ENCODE results near the gene TSPAN18. TPM values are rescaled to one million over a fixed set of nuclear protein-coding genes. Genes with fewer than 3 reads are reported as not detected.

Gene TSPAN18
- total and polyA plus RNA-seq, 2 of the 8 experiments (the other 6 are each of a cell fraction or from before 2014, with no cell fraction given), result 5.2 to 10.2 TPM

DNA sequence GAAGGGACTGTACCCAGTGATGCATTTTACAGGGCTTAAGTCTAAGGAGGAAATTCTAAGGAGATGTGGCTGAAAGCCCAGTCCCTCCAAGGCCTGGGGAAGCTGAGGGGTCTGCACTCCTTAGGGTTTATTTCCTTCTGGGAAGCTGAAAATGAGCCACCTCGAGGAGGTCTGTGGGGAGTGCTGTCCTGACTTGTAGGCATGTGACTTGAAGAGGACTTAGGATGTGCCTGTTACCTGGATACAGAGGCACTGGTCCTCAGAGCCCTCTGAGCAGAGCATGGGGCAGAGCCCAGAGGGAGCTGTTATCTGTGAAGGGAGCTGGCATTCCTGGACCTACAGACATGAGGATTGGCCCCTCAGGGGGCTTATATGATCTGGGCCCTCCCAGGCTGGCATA lies 146.8 kb downstream of the TSPAN18 start:
- Histone ChIP-seq H3K56ac (replicated peaks; ENCODE audit: insufficient read length, low read depth, low read length) (no peak overlapping the region), H3K36me3 (ENCODE audit: control insufficient read depth in 2 of 4, insufficient read depth in 4 of 4, low read length in 3 of 4) (no peaks in the 10 kb centered on the region), H3K79me1 (ENCODE audit: low read depth, low read length) (no peaks in the 10 kb centered on the region), H2BK5ac (ENCODE audit: low read depth, low read length) (0 out of 2 replicates have a peak overlapping the region, but pooled peaks have one; percentile 37), H3K4me1 (replicated peaks in 1 of 4; ENCODE audit: control insufficient read depth in 3 of 4, insufficient read depth in 4 of 4, low read length in 3 of 4) (peaks cover 6 to 18% (median 10%) of the 10 kb centered on the region in 4 experiments), H3K9me3 (ENCODE audit: insufficient read depth in 2 of 2, low read depth in 1 of 2, low read length in 1 of 2) (no peaks in the 10 kb centered on the region), H3K4me3 (ENCODE audit: extremely low read depth in 1 of 4, insufficient read depth in 2 of 4, low read depth in 3 of 4, low read length in 4 of 4) (no peak overlapping the region), H3K18ac (ENCODE audit: extremely low read depth, low read length) (no peak overlapping the region), H2BK12ac (ENCODE audit: low read depth, low read length) (no peak overlapping the region), H3K4ac (replicated peaks; ENCODE audit: insufficient read length, low read depth, low read length) (no peak overlapping the region), H2BK20ac (ENCODE audit: low read length) (no peak overlapping the region), H3K27me3 (replicated peaks in 1 of 4; ENCODE audit: control insufficient read depth in 3 of 4, extremely low read depth in 1 of 4, insufficient read depth in 3 of 4, low read length in 3 of 4) (peaks cover 0 to 5% (median 3%) of the 10 kb centered on the region in 4 experiments; a peak in 2 of 7 replicates), H3K23ac (ENCODE audit: insufficient read length) (no peak overlapping the region), H3K79me2 (ENCODE audit: control insufficient read depth in 1 of 2, insufficient read depth in 2 of 2, low read length in 2 of 2) (no peaks in the 10 kb centered on the region), H2BK15ac (ENCODE audit: low read length) (0 out of 2 replicates have a peak overlapping the region, but pooled peaks have one; percentile 23), H3K27ac (ENCODE audit: low read depth, low read length) (no peak overlapping the region), H2AK5ac (ENCODE audit: low read depth, low read length) (no peak overlapping the region), H4K91ac (replicated peaks; ENCODE audit: insufficient read length, low read length) (no peak overlapping the region), H3K23me2 (ENCODE audit: low read depth, low read length) (no peaks in the 10 kb centered on the region), H4K8ac (ENCODE audit: extremely low read depth, insufficient read depth, low read length) (no peak overlapping the region), H4K5ac (ENCODE audit: insufficient read length, low read depth, low read length) (no peak overlapping the region), H2AFZ (ENCODE audit: low read length) (no peak overlapping the region), H3K4me2 (ENCODE audit: insufficient read depth in 1 of 2, low read depth in 2 of 2, low read length in 2 of 2) (no peak overlapping the region), H4K20me1 (replicated peaks in 1 of 2; ENCODE audit: control insufficient read depth in 1 of 2, insufficient read depth in 2 of 2, low read length in 2 of 2) (no peaks in the 10 kb centered on the region), H3K9ac (replicated peaks in 1 of 4; ENCODE audit: extremely low read depth in 1 of 4, low read depth in 3 of 4, low read length in 3 of 4) (no peak overlapping the region), H2BK120ac (replicated peaks; ENCODE audit: low read depth, low read length) (no peak overlapping the region), H3K14ac (ENCODE audit: insufficient read length) (no peak overlapping the region)
- POLR2A ChIA-PET (ENCODE audit: partially characterized antibody), result interaction anchor here (1.1 to 2.0 kb wide), 2 partner anchors 11 kb away, joined by 3 to 6 read pairs; no protein-coding TSS in a partner anchor
- FAIRE-seq, result no peak
- CTCF ChIA-PET (ENCODE audit: partially characterized antibody), result interaction anchor here (0.6 to 3.5 kb wide), 10 partner anchors 10 to 318 kb away, joined by 3 to 18 read pairs (median 3); no protein-coding TSS in a partner anchor
- TF ChIP-seq SIRT6 (IDR thresholded peaks at IDR 0.05; ENCODE audit: low read length) (no peak), BCL11A (IDR thresholded peaks at IDR 0.05; ENCODE audit: low read depth in 2 of 2, low read length in 2 of 2) (no peak), NRF1 (IDR thresholded peaks at IDR 0.05; ENCODE audit: low read depth, low read length) (no peak), EGR1 (IDR thresholded peaks at IDR 0.05; ENCODE audit: borderline replicate concordance, low read depth, low read length) (no peak)
- TF ChIP-seq, protein P1, sequence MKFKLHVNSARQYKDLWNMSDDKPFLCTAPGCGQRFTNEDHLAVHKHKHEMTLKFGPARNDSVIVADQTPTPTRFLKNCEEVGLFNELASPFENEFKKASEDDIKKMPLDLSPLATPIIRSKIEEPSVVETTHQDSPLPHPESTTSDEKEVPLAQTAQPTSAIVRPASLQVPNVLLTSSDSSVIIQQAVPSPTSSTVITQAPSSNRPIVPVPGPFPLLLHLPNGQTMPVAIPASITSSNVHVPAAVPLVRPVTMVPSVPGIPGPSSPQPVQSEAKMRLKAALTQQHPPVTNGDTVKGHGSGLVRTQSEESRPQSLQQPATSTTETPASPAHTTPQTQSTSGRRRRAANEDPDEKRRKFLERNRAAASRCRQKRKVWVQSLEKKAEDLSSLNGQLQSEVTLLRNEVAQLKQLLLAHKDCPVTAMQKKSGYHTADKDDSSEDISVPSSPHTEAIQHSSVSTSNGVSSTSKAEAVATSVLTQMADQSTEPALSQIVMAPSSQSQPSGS (IDR thresholded peaks at IDR 0.05; ENCODE audit: low read length), result no peak
- WGBS, 2 experiments (ENCODE audit: extremely low coverage in 1 of 2, insufficient coverage in 1 of 2, insufficient read length in 1 of 2, insufficient replicate concordance in 2 of 2, low coverage in 1 of 2, low lambda C conversion rate in 2 of 2, missing lambda C conversion rate in 1 of 2), result 100% methylated on average over 1 of the region's 1 CpG; no CpG with 5 or more reads in 1 of the 2 experiments
- DNase-seq (ENCODE audit: low read depth in 1 of 2, low spot score in 2 of 2), result no peak
